GM12892 (cell line): ENCODE data around the gene ETS1.

Experiments used
- POLR2A ChIP-seq: IDR thresholded peaks from 2 replicates; pipeline ENCODE4 v1.6.1; 2011; ENCODE audit warnings: low read depth, low read length, control low read depth
- POLR2AphosphoS5 ChIP-seq: IDR thresholded peaks from 2 replicates; pipeline ENCODE4 v1.6.1; 2011; ENCODE audit warnings: low read depth, low read length, control low read depth
- TAF1 ChIP-seq: IDR thresholded peaks from 2 replicates; pipeline ENCODE4 v1.6.1; 2011; ENCODE audit warnings: low read depth, mild to moderate bottlenecking, control low read depth, low read length, borderline replicate concordance

GRCh38 chr11:128524172-128524571 lies 63.2 kb downstream of the ETS1 start:
- TF ChIP-seq POLR2AphosphoS5: no peak
- TF ChIP-seq POLR2A: no peak
- TF ChIP-seq TAF1: no peak
